Stimulated activated CD8-positive, alpha-beta memory T cell treated with anti-CD3 and anti-CD28 coated beads, Interleukin-2, amount 100 ng/mL, for 48 hours (primary cell): ENCODE results near the gene SGMS1.
A peak's percentile ranks its signal among the peaks of the same experiment; 100 is the strongest.
"Not testable (repeated sequence)": the region's sequence is repeated elsewhere in the genome, so short reads cannot be mapped to it uniquely, and the experiment has no call there.

ENCODE experiments used
- DNase-seq, 2 donors: peaks; one replicate each; pipeline ENCODE4 v3.0.0-alpha.2; 2020; ENCODE audit warnings: low read depth in 2 of 2

The SGMS1 gene

GRCh38 chr10:50623663-50624412 lies at the start of gene SGMS1:
Gene SGMS1 (minus strand): TSS chr10:50623956. CDS start chr10:50344114, 279,842 bp downstream.
- peak; percentile 68 to 76 for DNase-seq

- not testable (repeated sequence) for DNase-seq
Observed at GRCh38 chr10:50672152-50672551, 48.4 kb upstream of the SGMS1 start.

- DNase-seq = not testable (repeated sequence)
Observed at GRCh38 chr10:50671645-50672044, 47.9 kb upstream of the SGMS1 start.

GRCh38 chr10:50669957-50670356 lies 46.2 kb upstream of the SGMS1 start:
- DNase-seq = not testable (repeated sequence)

DNA sequence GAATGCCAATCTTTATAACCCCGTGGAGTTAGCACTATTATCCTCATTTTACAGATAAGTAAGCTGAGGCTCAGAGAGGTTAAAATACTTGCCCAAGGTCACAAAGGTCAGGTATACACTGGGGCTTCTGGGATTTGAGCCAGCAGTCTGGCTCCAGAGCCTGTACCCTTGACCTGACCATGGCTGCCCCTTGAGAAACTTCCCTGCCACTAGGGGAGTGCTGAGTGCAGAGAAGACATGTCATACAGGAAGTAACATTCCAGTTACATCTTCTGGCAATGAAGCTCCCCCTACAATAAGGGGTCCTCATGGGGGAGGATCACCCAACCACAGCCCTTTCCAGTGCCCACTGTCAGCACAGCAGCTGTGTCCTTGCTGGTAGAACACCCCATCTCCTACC lies 43.6 kb upstream of the SGMS1 start:
- DNase-seq = not testable (repeated sequence)

- not testable (repeated sequence) for DNase-seq
Observed at GRCh38 chr10:50662420-50662819, 38.7 kb upstream of the SGMS1 start.

DNA sequence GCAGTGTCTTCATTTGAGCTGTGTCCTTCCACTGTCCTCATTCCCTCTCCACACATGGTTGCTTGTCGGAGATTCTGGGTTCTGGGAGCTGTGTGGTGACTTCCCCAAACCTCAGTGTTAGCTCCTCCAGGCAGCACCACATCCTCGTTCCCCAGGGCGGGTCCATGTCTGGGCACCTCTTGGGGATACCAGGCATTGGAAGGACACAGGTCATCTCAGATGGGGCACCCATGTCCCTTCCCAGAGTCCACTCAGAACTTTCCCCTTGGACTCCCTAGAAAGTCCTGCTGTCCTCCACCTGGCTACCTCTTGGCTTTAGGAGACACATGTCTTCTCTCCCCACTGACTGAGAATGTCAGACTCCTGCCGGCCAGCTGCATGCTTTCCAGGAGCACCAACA lies 37.8 kb upstream of the SGMS1 start:
- DNase-seq = not testable (repeated sequence)

DNA sequence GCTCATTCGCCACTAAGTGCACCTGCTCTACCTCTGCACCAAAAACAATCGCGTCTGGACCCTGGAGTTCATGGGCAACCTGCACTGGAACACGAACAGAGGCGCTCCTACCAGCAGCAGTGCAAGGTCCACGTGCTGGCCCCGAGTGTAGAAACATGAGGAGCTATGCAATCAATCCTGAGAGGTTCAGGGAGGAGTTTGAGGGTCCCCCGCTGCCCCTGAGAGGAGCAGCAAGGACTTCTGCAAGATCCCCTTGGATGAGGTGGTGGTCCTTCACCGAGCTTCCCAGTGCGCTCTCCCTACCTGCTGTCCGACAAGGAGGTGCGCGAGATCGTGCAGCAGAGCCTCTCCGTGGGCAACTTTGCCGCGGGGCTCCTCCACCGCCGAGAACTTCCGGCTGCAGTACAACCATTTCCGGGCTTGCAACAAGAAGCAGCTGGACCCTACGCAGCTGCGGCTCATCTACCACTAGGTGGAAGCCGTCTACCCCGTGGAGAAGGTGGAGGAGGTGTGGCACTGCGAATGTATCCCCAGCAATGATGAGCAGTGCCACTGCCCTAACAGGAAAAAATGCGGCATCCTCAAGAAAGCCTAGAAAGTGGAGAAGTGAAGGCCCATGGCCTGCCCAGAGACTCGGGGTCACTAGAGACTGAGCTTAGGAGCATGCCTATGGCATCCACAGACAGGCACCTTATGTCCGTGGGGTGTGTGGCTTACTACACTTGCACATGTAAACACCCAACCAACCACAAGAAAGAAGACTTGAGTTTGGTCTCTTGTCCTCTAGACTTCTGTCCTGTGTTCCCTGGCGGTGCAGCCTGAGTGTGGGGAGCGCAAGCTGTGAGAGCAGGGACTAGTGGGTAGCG lies 36.3 kb upstream of the SGMS1 start:
- DNase-seq = peak; percentile 13 to 36

- not testable (repeated sequence) for DNase-seq
Observed at GRCh38 chr10:50659016-50659864, 35.5 kb upstream of the SGMS1 start.

- DNase-seq = no peak
Observed at GRCh38 chr10:50658165-50658564, 34.4 kb upstream of the SGMS1 start.

GRCh38 chr10:50653758-50654157 lies 30.0 kb upstream of the SGMS1 start:
- no peak for DNase-seq

- no peak for DNase-seq
Observed at GRCh38 chr10:50653142-50653541, 29.4 kb upstream of the SGMS1 start.

DNA sequence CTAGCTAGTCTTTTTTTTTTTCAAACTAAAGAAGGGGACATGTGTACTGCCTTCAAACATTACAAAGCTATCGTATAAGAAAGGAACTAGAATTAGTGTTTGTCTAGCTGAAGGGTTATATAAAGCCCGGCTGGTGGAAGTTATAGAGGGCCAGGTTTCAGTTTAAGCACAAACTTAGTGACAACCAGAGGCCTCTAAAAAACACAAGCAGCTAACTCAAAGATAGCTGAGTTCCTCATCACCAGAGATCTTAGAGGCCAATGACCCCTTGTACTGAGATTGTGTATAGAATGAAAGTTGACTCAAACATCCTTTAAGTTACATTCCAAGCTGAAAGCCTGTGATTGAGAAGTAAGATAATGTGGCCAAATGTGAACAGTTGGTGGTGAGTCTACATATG lies 28.1 kb upstream of the SGMS1 start:
- no peak for DNase-seq

- DNase-seq = no peak
Observed at GRCh38 chr10:50650481-50650880, 26.7 kb upstream of the SGMS1 start.

DNA sequence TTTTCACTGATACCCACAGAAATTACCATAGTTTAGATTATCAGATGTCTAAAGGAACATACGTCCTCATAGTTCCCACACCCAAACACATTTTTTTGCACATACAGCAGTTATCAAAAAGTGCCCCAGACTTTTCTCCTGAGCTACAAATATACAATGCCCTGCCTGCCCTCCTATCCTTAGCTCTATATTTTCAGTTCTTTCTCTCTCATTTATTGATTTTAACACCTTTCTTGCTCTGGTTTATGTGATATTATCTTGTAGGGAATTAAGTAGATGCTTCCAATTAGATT lies 25.1 kb upstream of the SGMS1 start:
- DNase-seq = no peak

DNA sequence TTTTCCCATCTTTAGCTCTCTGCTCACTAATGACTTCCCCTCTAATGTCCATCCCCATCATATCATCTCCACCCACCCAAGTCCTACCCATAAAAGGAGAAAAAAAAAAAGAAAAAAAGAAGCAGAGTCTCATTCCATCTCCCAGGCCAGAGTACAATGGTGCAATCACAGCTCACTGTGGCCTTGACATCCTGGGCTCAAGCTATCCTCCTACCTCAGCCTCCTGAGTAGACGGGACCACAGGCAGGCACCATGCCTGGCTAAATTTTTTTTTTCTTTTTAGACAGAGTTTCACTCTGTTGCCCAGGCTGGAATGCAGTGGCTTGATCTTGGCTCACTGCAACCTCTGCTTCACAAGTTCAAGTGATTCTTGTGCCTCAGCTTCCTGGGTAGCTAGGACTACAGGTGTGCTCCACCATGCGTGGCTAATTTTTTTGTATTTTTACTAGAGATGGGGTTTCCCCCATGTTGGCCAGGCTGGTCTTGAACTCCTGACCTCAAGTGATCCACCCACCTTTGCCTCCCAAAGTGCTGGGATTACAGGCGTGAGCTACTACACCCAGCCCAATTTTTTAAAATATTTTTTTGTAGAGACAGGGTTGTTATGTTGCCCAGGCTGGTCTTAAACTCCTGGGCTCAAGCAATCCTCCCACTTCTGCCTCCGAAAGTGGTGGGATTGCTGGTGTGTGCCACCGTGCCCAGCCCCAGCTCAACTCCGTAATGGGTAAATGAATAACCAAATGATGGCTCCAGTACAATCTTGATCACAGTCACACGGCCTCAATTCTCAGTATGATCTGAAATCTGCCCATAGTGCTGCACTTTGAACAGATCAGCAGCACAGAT lies 24.6 kb upstream of the SGMS1 start:
- DNase-seq = no peak

- not testable (repeated sequence) for DNase-seq
Observed at GRCh38 chr10:50647350-50647749, 23.6 kb upstream of the SGMS1 start.

DNA sequence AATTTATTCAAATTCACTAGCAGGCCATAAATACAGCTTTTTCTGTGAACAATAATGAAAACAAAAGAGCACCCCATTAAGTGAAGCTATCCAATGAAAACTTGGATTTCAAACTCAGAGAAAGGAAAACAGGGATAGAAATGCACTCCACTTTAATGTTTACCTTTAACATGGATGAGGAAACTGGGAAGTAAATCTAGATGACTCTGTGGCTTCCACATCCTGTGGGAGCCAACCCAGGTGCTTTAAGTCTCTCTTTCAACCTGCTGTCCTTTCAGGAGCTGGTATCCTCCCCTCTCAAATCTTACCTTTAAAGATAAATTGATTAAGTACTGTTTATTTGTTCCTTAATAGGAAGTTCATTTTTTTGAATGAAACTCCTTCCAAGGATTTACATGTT lies 21.5 kb upstream of the SGMS1 start:
- DNase-seq = no peak

- DNase-seq = no peak
Observed at GRCh38 chr10:50641626-50642025, 17.9 kb upstream of the SGMS1 start.

GRCh38 chr10:50640238-50640637 lies 16.5 kb upstream of the SGMS1 start:
- DNase-seq = no peak
